RKO (cell line): Measurements from ENCODE around the gene DCDC1.

ENCODE experiments used
- DNase-seq: peaks from one replicate; pipeline ENCODE4 v3.0.0-alpha.2; 2016; ENCODE audit warnings: low spot score

DCDC1 gene

DNA sequence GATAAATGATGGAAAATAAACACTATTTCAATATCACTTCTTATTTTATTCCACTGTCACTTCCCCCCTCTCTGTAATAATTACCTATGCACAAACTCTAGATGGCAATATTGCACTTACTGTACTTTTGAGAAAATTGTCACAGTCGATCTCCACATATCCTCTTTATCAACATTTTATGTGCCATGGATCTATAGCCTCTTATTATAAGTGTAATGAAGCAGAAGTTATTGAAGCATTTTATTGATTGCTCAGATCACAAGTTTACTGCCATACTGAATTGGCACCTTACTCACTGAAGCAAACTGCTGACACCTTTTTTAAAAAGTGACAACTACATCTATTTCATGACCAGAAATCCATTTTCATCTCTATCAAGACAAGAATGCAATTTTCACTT lies 133.4 kb downstream of the DCDC1 start:
- DNase-seq, result peak; percentile 74

DNA sequence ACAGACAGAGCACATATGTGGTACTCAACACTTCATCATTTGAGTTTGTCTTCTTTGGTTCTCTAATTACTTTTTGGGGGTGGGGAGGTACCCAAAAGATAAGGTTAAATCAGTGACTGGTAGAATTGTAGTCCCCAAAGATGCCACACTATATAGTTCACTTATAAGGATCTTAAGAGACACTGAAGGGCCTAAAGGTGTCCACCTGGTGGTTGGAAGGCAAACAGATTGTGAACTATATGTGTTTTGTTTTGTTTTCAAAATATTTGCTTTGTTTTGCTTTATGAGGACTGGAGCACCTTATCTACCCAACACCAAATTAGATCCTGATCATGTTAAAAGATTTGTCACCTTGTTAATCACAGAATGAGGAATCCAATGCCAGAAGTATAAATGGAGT lies 136.1 kb downstream of the DCDC1 start:
- peak; percentile 52 for DNase-seq

GRCh38 chr11:31231601-31232000 lies 137.9 kb downstream of the DCDC1 start:
- no peak for DNase-seq

- DNase-seq, result no peak
These were observed 150.7 kb downstream of the DCDC1 start for GRCh38 chr11:31218847-31219246.

- DNase-seq, result no peak
These were observed 155.2 kb downstream of the DCDC1 start for GRCh38 chr11:31214372-31214771.

- DNase-seq, result no peak
These were observed 170.2 kb downstream of the DCDC1 start for GRCh38 chr11:31199378-31199777.

GRCh38 chr11:31173926-31174680 lies 195.4 kb downstream of the DCDC1 start:
- no peak for DNase-seq

DNA sequence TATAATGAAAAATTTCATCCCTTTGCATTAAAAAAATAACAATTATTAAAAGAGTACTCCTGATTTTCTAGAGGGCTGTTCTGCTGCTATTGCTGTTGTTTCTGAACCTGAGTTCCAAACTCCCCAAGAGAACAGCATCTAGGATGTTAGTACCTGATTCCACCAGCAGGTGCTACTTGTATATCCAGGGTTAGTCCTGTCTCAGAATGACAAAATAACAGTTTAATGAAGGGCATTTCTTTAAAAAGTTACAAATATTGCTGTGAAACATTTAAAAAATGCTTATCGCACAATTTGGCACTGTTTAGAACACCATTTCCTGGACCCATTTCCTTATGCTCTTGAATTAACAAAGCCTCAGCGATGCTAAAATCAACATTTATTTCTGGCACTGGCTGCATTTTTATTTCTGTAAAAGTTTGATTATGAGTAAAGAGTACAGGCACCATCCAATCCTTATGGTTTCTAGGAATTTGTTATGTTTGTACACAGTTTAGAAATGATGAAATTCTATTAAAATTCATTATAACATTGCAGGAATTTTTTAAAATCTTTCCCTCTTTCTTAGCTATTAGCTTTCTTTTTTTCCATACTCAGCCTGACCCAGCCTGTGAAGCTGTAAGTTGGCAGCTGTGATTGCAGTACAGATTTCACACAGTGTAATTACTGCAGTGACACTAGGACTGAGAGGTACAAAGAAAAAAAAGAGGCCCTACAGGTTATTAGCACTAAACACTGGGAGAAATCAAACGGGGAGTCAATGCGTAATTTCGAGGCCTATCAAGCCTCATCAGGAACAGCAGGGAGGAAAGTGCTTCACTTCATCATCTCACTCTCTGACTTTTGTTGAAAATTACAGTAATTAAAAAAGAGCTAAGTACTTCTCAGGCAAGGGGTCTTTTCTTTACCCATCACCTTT lies 208.8 kb downstream of the DCDC1 start:
- DNase-seq, result peak; percentile 8

- no peak for DNase-seq
These were observed 218.7 kb downstream of the DCDC1 start for GRCh38 chr11:31150841-31151240.

DNA sequence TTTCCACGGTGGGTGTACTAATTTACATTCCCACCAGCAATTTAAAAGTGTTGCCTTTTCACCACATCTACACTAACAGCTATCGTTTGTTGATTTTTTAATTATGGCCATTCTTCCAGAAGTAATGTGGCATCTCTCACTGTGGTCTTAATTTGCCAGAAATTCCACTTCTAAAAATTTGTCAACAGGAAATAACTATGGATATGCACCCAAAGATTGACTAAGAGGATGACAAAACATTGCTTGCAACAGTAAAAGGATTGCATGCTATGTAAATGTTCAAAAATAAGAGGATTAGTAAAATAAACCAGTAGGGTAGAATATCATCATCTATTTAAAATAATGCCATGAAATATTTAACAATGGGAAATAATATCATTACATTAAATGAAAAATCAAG lies 219.5 kb downstream of the DCDC1 start:
- DNase-seq, result no peak

GRCh38 chr11:31141789-31142188 lies 227.8 kb downstream of the DCDC1 start:
- DNase-seq, result no peak

DNA sequence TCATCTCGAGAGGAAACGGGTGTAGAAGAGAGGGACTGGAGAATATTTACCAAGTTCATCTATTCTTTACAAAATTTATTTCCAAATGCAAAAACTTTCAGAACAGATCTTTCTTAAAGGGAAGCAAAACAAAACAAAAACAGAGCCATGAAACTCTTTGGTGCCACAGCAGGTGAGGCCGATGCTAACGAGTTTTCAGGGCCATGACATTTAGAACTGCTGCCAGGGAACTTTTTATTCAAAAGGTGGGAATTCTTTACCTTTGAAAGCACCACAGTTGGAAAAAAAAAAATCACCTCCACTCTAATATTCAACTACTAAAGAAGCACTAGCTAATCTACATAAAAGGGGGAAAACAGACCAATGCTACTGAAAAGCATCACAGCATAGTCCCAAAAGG lies 230.1 kb downstream of the DCDC1 start:
- no peak for DNase-seq

- DNase-seq, result no peak
These were observed 236.8 kb downstream of the DCDC1 start for GRCh38 chr11:31132531-31133421.

DNA sequence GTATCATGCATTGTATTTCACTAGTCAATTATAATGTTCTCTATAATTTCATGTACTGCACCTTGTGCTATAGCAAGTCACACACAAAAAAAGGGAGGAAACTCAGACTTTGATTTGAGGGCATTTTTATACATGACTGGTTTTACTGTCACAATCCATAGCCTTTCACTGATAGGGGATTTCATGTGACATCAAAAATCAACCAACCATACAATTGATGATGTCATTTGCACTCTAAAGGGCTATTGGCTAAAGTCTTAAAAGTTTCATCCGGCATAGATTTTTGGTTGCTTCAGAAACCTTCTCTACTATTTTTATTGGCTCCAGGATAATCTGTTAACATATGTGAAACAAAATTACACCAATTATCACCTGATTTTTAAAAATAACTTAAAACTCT lies 237.8 kb downstream of the DCDC1 start:
- no peak for DNase-seq

DNA sequence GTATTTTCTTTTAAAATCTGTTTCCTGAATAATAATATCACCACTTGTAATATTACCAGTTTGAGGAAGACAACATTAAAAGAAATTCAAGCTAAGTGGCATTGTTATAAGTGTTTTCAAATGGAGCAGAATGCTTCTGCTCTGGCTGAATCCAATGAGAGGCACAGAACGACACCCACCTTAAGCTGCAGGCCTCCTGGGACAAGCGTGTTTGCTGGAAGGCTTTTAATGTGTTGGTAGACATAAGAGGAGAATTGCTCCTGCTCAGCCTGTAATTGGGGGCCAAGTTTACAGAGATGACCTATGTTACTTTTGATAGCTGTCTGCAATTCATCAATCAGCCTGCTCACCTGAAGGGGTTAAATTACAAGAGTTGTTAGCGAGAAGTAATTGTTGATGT lies 242.2 kb downstream of the DCDC1 start:
- DNase-seq, result no peak

- no peak for DNase-seq
These were observed 249.1 kb downstream of the DCDC1 start for GRCh38 chr11:31120428-31120827.

- no peak for DNase-seq
These were observed 251.0 kb downstream of the DCDC1 start for GRCh38 chr11:31118566-31118965.

- DNase-seq, result no peak
These were observed 252.5 kb downstream of the DCDC1 start for GRCh38 chr11:31117038-31117437.

GRCh38 chr11:31114442-31114841 lies 255.1 kb downstream of the DCDC1 start:
- DNase-seq, result no peak

- no peak for DNase-seq
These were observed 258.7 kb downstream of the DCDC1 start for GRCh38 chr11:31110830-31111229.

DNA sequence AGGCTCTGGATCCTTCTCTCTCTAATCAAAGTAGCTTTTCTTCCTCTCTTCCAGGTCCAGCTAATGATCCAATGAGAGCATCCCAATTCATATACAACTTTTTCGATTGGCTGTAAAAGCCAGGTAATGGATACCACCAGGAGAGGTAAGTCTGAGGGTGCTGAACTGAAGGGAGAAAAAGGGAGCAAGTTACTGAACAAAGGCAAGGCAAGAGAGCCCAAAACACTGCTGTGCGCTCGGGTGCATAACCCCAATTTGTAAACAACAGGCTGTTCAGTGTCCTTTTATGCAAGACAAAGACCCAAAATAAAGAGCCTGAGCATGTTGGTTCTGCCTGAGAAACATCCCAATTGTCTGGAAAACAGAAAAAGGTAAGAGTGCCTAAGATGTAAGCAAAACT lies 260.1 kb downstream of the DCDC1 start:
- DNase-seq, result no peak

- DNase-seq, result no peak
These were observed 261.9 kb downstream of the DCDC1 start for GRCh38 chr11:31107649-31108048.
